GM19463 (cell line): ENCODE results near the gene MYO5B.
"Not testable (repeated sequence)": the region's sequence is repeated elsewhere in the genome, so short reads cannot be mapped to it uniquely, and the experiment has no call there.

Source experiments
- ATAC-seq: cut with Tn5 transposase; IDR thresholded peaks from one replicate; pipeline ENCODE4 v1.9.1; 2021; ENCODE audit warnings: mild to moderate bottlenecking, moderate library complexity; ENCODE audit not compliant: unreplicated experiment

The MYO5B gene

GRCh38 chr18:50107468-50107977 is 87.4 kb downstream of the MYO5B start:
- ATAC-seq: no peak

GRCh38 chr18:50105027-50105426 is 89.9 kb downstream of the MYO5B start:
- ATAC-seq: no peak

- no peak for ATAC-seq
Observed at GRCh38 chr18:50104421-50104820, 90.5 kb downstream of the MYO5B start.

- ATAC-seq: peak; percentile 58
Observed at GRCh38 chr18:50099725-50100407, 95.1 kb downstream of the MYO5B start.

GRCh38 chr18:50097702-50098101 is 97.2 kb downstream of the MYO5B start:
- ATAC-seq: peak; percentile 57

GRCh38 chr18:50096766-50097435 is 98.0 kb downstream of the MYO5B start:
- no peak for ATAC-seq

GRCh38 chr18:50094786-50095185 is 100.2 kb downstream of the MYO5B start:
- ATAC-seq: not testable (repeated sequence)

GRCh38 chr18:50094221-50094773 is 100.7 kb downstream of the MYO5B start:
- no peak for ATAC-seq

GRCh38 chr18:50093366-50094064 is 101.4 kb downstream of the MYO5B start:
- ATAC-seq: no peak

GRCh38 chr18:50092245-50092805 is 102.6 kb downstream of the MYO5B start:
- no peak for ATAC-seq

GRCh38 chr18:50091509-50092244 is 103.3 kb downstream of the MYO5B start:
- ATAC-seq: no peak

GRCh38 chr18:50090370-50091312 is 104.3 kb downstream of the MYO5B start:
- no peak for ATAC-seq

GRCh38 chr18:50089702-50090101 is 105.2 kb downstream of the MYO5B start:
- no peak for ATAC-seq

GRCh38 chr18:50083708-50084107 is 111.2 kb downstream of the MYO5B start:
- ATAC-seq: no peak

- no peak for ATAC-seq
Observed at GRCh38 chr18:50080932-50081560, 113.9 kb downstream of the MYO5B start.

- ATAC-seq: no peak
Observed at GRCh38 chr18:50080316-50080715, 114.6 kb downstream of the MYO5B start.

GRCh38 chr18:50079571-50080295 is 115.2 kb downstream of the MYO5B start:
- no peak for ATAC-seq

- no peak for ATAC-seq
Observed at GRCh38 chr18:50076277-50076676, 118.7 kb downstream of the MYO5B start.
